DND-41 (cell line): ENCODE measurements around the gene CHN2.

Source experiments
- CTCF ChIP-seq: IDR thresholded peaks from 2 replicates; pipeline ENCODE4 v1.5.1; 2012; ENCODE audit warnings: borderline replicate concordance, low read length, moderate library complexity, mild to moderate bottlenecking; ENCODE audit not compliant: poor library complexity, severe bottlenecking; ENCODE audit errors: extremely low read depth
- EZH2 ChIP-seq: IDR thresholded peaks from 3 replicates; pipeline ENCODE4 v1.6.1; 2012; ENCODE audit warnings: borderline replicate concordance, low read depth, mild to moderate bottlenecking, moderate library complexity, low read length, inconsistent platforms; ENCODE audit not compliant: severe bottlenecking

- no peak for TF ChIP-seq CTCF
- no peak for TF ChIP-seq EZH2
Measured at GRCh38 chr7:29282819-29283414, 88.3 kb downstream of the CHN2 start.
